ENCODE results near the gene GP9.

Gene GP9

DNA sequence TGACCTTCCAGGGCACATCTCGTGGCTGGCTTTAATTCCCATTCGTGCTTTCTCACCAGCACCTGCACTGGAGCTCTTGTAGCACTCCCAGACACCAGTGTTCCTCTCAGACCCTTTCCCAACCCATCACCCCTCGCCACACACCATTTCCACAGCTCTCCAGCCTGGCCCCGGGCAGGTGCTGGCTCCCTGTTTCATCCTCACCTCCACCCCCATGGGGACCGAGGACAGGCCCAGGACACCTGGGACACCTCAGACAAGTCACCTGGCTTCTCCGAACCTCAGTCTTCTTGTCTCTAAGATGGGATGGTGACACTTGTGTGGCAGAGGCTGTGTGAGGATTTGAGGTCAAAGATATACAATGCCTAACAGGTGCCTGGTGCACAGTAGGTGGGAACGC lies 27.4 kb upstream of the GP9 start:
- no peak overlapping the region for H3K4me2 ChIP-seq (ENCODE audit: low read length)
- H3K79me2 ChIP-seq (ENCODE audit: low read length), result no peaks in the 10 kb centered on the region
- no peak overlapping the region for H3K4me3 ChIP-seq (ENCODE audit: low read length)
- no peaks in the 10 kb centered on the region for H3K27me3 ChIP-seq (ENCODE audit: low read depth, low read length)
- no peaks in the 10 kb centered on the region for H3K9me3 ChIP-seq (ENCODE audit: insufficient read depth, low read length)
- H4K20me1 ChIP-seq (ENCODE audit: insufficient read depth, low read length), result no peaks in the 10 kb centered on the region
- no peak overlapping the region for H3K9ac ChIP-seq (ENCODE audit: low read length)
- no peak overlapping the region for H3K27ac ChIP-seq (ENCODE audit: low read length)
- no peak overlapping the region for H2AFZ ChIP-seq (ENCODE audit: low read depth, low read length)
- TF ChIP-seq, protein P1, sequence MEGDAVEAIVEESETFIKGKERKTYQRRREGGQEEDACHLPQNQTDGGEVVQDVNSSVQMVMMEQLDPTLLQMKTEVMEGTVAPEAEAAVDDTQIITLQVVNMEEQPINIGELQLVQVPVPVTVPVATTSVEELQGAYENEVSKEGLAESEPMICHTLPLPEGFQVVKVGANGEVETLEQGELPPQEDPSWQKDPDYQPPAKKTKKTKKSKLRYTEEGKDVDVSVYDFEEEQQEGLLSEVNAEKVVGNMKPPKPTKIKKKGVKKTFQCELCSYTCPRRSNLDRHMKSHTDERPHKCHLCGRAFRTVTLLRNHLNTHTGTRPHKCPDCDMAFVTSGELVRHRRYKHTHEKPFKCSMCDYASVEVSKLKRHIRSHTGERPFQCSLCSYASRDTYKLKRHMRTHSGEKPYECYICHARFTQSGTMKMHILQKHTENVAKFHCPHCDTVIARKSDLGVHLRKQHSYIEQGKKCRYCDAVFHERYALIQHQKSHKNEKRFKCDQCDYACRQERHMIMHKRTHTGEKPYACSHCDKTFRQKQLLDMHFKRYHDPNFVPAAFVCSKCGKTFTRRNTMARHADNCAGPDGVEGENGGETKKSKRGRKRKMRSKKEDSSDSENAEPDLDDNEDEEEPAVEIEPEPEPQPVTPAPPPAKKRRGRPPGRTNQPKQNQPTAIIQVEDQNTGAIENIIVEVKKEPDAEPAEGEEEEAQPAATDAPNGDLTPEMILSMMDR (IDR thresholded peaks at IDR 0.05; ENCODE audit: low read depth, low read length), result no peak
- TF ChIP-seq EZH2phosphoT487 (IDR thresholded peaks at IDR 0.05; ENCODE audit: low read depth), result no peak
- H3K36me3 ChIP-seq (replicated peaks; ENCODE audit: low read depth, low read length), result no peaks in the 10 kb centered on the region
- H3K4me1 ChIP-seq (ENCODE audit: low read length), result no peaks in the 10 kb centered on the region

DNA sequence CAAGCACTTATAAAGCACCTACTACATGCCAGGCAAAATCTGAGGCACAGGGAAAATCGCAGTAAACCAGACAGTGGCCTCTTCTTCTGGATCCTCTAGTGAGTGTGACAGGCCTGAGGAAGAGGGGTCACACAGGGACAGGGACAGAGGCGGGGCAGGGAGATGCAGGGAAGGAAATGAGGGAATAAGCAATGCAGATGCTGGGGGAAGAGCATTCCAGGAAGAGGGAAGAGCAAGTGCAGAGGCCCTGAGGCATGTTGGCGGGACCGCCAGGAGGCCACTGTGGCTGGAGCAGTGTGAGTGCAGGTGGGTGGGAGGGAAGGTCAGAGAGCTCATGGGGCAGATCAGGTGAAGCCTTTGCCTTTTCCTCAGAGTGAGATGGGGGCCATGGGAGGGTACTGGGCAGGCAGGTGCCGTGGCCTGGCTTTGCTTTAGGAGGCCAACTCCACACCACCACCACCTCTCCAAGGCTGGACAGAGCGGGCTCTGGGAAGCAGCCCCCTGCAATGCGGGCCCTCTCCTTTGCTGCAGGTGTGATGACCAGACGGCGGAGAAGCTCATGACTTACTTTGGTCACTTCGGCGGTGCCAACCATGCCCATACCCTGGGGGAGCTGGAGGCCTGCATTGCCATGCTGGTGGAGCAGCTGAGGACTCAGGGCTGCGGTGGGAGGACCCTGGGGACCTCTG lies 26.8 kb upstream of the GP9 start:
- H2AFZ ChIP-seq (ENCODE audit: low read depth, low read length), result no peak overlapping the region
- no peaks in the 10 kb centered on the region for H4K20me1 ChIP-seq (ENCODE audit: insufficient read depth, low read length)
- no peaks in the 10 kb centered on the region for H3K27me3 ChIP-seq (ENCODE audit: low read depth, low read length)
- H3K4me3 ChIP-seq (ENCODE audit: low read length), result no peak overlapping the region
- no peaks in the 10 kb centered on the region for H3K9me3 ChIP-seq (ENCODE audit: insufficient read depth, low read length)
- no peaks in the 10 kb centered on the region for H3K4me1 ChIP-seq (ENCODE audit: low read length)
- H3K4me2 ChIP-seq (ENCODE audit: low read length), result no peak overlapping the region
- H3K27ac ChIP-seq (ENCODE audit: low read length), result no peak overlapping the region
- H3K79me2 ChIP-seq (ENCODE audit: low read length), result no peaks in the 10 kb centered on the region
- no peak overlapping the region for H3K9ac ChIP-seq (ENCODE audit: low read length)
- TF ChIP-seq, protein P1 (IDR thresholded peaks at IDR 0.05; ENCODE audit: low read depth, low read length), result no peak
- TF ChIP-seq EZH2phosphoT487 (IDR thresholded peaks at IDR 0.05; ENCODE audit: low read depth), result no peak
- no peaks in the 10 kb centered on the region for H3K36me3 ChIP-seq (replicated peaks; ENCODE audit: low read depth, low read length)

DNA sequence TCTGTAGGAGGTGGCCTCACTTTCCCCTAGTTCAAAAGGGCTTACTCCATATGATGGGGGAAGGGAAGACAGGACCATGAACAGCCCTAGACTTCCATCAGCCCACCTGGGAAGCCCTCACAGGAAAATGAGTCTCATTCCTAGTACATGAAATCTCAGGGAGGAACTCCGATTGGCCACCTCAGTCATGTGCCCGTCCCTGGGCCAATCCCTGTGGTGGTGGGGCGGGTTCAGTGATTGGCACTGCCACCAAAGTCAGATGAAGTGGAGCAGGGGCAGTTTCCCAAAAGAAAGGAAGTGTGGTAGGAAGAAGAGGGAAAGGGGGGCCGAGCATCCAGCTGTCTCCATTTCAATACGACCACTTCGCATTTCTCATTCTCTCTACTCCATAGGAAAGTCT lies 25.9 kb upstream of the GP9 start:
- TF ChIP-seq, protein P1 (IDR thresholded peaks at IDR 0.05; ENCODE audit: low read depth, low read length), result no peak
- Histone ChIP-seq H2AFZ (ENCODE audit: low read depth, low read length) (no peak overlapping the region), H3K79me2 (ENCODE audit: low read length) (no peaks in the 10 kb centered on the region), H3K4me2 (ENCODE audit: low read length) (no peak overlapping the region), H3K9ac (ENCODE audit: low read length) (no peak overlapping the region), H3K36me3 (replicated peaks; ENCODE audit: low read depth, low read length) (no peaks in the 10 kb centered on the region), H3K27ac (ENCODE audit: low read length) (no peak overlapping the region), H3K4me3 (ENCODE audit: low read length) (no peak overlapping the region), H4K20me1 (ENCODE audit: insufficient read depth, low read length) (no peaks in the 10 kb centered on the region), H3K4me1 (ENCODE audit: low read length) (no peaks in the 10 kb centered on the region), H3K9me3 (ENCODE audit: insufficient read depth, low read length) (no peaks in the 10 kb centered on the region), H3K27me3 (ENCODE audit: low read depth, low read length) (no peaks in the 10 kb centered on the region)

DNA sequence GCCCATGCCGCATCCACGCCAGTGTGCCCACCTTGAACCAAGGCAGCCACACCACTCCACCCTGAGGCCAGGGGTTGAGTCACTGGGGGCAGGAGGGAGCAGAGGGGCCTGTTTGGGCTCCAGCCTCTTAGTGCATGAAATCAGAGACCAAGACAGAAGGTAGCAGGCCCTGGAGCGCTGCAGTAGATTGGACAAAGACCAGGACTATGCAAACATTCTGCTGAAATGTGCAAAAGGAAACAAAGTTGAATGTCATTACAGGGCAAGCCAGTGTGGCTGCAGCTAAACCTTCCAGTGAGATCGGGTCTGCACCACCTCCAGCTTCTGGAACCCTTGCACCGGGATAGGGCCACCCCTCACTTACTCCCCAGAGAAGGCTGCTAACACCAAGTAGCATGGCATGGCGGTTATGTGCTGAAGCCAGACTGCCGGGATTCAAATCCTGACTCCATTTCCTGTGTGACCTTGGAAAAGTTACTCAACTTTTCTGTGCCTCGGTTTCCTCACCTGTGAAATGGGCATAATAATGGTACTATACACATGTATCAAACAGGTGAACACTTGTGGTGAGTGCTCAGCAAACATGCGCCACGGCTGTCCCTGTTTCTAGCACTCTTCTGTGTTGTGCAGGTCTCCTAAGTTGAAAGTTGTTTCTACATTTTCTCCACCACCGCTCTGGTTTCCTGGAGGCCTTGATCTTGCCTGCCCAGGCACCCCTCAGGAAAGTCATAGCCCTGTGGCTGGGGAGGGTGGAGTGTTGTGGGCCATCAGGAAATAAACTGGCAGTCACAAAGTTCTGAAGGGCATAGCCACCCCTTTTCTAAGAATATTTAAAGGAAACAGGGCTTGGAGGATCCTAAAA lies 25.0 kb upstream of the GP9 start:
- Histone ChIP-seq H3K4me2 (ENCODE audit: low read length) (no peak overlapping the region), H3K27me3 (ENCODE audit: low read depth, low read length) (no peaks in the 10 kb centered on the region), H3K4me1 (ENCODE audit: low read length) (no peaks in the 10 kb centered on the region), H3K36me3 (replicated peaks; ENCODE audit: low read depth, low read length) (no peaks in the 10 kb centered on the region), H3K4me3 (ENCODE audit: low read length) (no peak overlapping the region), H3K9ac (ENCODE audit: low read length) (no peak overlapping the region), H2AFZ (ENCODE audit: low read depth, low read length) (no peak overlapping the region), H3K27ac (ENCODE audit: low read length) (no peak overlapping the region), H3K79me2 (ENCODE audit: low read length) (no peaks in the 10 kb centered on the region), H3K9me3 (ENCODE audit: insufficient read depth, low read length) (no peaks in the 10 kb centered on the region), H4K20me1 (ENCODE audit: insufficient read depth, low read length) (no peaks in the 10 kb centered on the region)
- TF ChIP-seq, protein P1 (IDR thresholded peaks at IDR 0.05; ENCODE audit: low read depth, low read length), result no peak
- TF ChIP-seq EZH2phosphoT487 (IDR thresholded peaks at IDR 0.05; ENCODE audit: low read depth), result no peak

Data from OCI-LY3 (cell line).